DMS 273 treated with DMSO at 0.1 percent for 48 hours (cell line): ENCODE measurements around the gene FAM117A.
"Not testable (repeated sequence)": the region's sequence is repeated elsewhere in the genome, so short reads cannot be mapped to it uniquely, and the experiment has no call there.

ENCODE experiments used
- DNase-seq: peaks from one replicate; lab custom pipeline; 2025; lab: John Stamatoyannopoulos, UW

FAM117A gene

DNA sequence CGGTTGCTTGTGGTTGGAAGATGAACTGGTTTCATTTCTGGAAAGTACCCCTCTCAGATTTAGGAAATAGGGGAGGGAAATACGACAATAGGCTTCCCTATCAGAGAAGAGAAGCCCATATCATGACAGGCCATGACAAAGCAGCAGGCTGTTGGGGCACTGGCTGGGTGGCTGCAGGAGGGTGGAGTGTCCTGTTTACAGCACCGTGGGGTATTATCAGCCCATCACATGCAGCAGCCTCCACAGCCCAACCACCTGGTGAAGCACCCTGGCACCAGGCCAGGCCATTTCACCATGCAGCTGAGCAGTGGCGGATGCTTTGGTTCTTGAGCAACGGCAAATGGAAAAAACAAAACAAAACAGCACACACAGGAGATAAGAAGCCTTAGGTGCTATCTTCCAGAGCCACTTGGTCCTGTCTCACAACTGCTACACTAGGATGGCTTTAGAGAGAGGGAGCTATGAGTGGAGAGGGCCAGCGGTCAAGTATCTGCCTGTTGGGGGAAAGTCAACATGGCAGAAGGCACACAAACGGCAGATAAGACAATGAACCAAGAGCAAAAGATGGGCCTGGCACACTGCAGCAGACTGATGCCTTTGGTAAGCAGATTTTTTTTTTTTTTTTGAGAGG lies 24.2 kb downstream of the FAM117A start:
- no peak for DNase-seq

DNA sequence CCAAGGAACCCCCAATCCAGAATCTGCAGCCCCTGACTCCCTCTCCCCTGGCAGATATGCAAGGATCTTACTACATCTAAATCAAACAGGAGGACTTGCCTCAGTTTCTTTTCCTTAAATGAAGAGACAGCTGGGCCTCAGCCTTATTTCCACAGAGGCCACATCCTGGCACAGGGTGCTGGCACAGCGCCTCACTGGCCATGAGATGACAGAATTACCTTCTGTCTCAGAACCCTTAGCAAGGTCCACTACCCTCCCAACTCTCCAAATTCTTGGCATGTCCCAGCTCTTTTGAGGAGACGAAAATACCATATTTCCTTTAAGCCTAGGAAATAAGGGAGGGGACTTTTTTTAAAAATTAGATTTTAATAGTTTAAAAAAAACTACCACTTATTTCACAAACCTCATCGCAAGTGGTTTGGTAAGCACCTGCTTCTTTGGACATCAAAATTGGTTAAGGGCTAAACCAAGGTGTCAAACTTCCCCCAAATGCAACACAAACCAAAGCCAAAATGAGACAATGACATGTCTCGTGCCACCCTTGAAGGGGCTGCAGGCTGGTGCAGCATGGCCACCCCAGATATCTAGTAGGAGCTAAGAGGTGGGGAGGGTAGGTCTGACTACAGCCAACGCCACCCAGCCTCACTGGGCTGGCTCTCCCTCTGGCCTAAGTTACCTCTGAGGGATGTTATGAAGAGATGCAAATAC lies 25.3 kb downstream of the FAM117A start:
- no peak for DNase-seq

DNA sequence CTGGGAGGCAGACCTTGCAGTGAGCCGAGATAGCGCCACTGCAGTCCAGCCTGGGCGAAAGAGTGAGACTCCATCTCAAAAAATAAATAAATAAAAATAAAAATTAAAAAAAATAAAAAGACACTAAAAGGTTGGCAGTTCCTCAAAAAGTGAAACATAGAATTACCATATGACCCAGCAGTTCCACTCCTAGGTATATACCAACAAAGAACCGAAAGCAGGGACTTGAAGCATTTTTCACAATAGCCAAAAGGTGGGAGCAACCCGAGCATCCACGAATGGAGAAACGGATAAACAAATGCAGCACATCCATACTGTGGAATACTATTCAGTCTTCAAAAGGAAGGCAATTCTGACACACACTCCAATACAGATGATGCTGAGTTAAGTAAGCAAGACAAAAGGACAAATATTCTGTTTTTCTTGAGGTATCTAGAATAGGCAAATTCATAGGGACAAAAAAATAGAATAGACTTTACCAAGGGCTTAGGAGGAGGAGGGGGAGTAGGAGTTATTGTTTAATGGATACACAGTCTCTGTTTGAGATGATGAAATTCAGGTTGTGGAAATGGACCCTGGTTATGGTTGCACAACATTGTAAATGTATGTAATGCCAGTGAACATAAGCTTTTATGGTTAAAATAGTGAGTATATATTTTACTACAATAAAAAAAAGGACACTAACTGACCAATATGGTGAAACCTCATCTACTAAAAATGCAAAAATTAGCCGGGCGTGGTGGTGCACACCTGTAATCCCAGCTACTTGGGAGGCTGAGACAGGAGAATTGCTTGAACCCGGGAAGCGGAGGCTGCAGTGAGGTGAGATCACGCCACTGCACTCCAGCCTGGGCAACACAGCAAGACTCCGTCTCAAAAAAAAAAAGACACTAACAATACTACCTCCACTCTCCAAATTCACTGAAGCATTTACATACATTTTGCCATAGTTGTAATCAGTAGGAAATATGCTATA lies 29.1 kb downstream of the FAM117A start:
- DNase-seq: no peak

DNA sequence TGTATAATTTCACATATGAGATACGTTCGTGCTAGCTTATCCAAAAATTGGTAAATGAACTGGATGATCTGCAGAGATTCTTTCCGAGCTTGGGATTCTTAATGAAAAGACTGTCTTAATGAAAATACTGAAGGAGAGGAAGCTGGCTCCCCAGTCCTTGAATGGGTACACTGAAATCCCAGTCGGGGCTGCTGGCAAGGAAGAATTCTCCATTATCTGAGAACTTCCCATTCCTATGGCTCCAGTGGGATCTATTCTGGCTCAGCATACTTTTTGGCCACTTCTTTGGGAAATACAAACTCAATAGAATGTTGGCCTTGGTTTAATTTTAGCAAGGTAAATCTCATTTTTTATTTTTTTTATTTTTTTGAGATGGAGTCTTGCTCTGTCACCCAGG lies 32.5 kb downstream of the FAM117A start:
- no peak for DNase-seq

DNA sequence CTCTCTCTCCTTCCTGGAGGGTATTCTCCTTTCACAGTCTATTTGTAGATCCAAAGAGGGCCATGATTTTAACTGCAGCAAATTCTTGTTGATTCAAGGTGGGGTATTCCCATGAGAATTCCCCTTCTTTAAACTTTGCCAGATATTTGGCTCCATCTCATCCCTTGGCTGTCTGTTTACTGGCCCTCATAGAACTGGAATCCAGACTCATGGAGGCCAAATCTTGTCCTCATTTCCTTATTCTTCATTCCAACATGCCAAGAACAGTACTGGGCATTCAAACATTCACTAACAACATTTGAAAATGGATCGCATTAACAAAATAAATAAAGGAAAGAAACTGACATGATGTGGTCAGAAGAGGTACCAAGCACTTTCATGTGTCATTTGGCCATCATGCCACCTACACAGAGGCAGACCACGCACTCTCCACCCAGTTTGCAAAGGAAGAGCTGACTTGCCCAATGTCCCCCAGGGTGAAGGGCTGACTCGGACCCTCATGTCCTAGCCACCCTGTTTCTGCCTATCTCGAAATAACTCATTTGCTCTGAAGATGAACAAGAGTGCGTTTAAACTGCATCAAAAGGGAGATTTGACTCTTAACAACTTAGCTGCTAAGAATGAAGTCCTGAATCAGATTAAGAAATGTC lies 33.0 kb downstream of the FAM117A start:
- DNase-seq: no peak

DNA sequence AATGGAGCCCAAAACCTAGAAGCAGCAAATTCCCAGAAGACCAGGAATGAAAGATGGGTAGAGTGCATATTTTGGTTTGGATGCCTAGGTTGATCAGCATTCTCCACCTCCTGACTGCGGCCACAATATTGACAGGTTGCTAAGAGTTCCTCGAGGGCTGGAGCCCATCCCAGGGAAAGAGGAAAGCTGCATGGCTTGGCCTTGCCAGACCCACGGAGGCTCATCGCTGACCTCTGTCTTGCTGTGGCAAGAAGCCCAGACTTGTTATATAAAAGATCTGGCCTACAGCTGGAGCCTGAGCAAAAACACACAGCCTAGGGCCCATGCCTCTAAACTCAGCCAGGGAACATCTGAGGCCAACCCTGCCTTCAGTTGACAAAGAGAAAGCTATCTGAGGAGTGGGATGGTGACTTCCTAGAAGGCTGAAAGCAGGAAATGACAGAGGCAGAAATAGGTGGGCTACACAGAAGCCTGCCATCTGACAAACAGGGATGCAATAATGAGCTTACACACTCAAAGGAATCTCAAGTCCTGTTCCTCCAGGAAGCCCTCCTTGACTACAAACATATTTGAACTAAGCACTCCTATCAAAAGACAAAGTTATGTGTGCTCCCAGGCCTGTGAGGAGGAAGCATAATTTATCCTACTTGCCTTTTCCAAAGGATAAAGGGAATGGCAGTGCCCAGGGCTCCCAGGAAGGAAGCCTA lies 33.7 kb downstream of the FAM117A start:
- no peak for DNase-seq

DNA sequence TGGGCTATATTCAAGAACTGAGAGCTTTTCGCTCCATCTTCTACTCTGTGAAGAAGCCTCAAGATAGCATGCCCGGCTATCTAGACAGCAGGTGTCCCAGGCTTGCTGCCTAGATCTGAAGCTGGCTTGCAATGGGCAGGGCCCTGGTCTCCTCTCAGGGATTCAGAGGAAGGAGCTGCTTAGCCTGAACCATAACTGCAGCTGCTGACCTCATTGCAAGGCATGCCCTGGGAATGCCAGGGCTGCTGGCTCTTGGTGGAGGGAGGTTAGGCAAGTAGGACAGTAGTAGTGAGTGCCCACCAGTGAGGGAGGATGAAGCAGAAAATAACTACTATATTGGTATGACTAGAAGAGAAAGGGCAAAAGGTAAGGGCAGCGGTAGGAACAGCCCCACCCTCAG lies 34.9 kb downstream of the FAM117A start:
- no peak for DNase-seq

DNA sequence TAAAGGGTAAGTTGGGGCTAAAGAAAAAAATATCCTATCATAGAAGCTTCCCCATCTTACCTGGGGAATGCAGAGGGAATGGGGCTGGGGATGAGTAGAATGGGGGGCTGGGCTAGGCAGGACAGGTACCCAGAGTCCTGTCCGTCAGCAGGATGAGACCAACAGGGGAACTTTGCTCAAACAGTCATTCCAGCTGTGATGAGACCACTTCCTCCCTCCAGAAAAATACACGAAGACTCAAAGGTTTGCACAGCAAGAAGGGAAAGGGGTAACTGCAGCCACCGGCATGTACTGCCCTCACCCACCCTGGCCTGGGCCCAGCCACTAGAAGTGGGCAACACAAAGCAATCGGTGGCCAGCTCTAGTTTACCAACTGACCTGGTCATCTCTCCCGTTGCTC lies 35.5 kb downstream of the FAM117A start:
- DNase-seq: no peak

DNA sequence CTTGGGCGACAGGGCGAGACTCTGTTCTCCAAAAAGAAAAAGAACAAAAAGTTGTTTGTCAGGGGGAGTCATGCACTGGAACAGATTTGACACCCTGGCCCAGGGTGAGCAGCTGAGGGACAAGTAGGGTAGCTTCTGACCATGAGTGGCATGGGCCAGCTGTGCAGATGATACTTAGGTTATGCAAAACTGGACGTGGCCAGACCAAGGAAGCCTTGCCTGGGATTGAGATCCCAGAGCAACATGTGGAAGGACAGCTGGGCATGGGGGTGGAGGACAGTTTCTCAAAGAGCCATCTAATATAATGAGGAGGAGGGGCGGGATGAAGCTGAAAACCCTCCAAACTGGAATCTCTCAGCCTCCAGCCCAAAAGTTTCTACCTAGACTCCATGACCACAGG lies 36.6 kb downstream of the FAM117A start:
- no peak for DNase-seq

DNA sequence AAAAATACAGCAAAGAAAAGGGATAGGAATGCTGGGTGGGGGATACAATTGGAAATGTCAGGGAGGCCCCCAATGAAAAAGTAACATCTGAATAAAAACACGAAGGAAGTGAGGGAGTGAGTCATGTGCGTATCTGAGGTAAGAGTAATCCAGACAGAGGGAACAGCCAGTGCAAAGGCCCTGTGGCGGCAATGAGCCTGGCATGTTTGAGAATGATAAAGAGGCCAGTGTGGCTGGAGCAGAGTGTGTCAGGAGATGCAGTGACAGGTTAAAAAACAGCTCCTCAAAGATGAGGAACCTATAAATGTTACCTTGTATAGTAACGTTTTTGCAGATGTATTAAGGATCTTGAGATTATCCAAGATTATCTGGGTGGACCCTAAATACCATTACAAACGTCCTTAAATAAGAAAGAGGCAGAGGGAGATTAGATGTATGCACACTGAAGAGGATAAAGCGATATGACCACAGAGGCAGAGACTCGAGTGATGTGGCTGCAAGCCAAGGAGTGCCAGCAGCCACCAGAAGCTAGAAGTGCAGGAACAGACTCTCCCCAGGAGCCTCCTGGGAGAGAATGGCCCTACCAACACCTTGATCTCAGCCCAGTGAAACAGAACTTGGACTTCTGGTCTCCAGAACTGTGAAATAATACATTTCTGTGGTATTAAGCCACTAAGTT lies 38.3 kb downstream of the FAM117A start:
- no peak for DNase-seq

DNA sequence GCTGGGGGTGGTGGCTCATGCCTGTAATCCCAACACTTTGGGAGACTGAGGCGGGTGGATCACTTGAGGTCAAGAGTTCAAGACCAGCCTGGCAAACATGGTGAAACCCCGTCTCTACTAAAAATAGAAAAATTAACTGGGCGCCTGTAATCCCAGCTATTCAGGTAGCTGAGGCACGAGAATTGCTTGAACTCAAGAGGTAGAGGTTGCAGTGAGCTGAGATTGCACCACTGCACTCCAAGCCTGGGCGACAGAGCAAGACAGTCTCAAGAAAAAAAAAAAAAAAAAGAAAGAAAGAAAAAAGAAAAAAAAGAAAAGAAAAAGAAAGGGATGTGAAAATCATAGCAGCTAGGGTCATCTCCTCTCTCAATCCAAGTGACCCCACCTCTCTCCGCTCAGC lies 39.4 kb downstream of the FAM117A start:
- not testable (repeated sequence) for DNase-seq

DNA sequence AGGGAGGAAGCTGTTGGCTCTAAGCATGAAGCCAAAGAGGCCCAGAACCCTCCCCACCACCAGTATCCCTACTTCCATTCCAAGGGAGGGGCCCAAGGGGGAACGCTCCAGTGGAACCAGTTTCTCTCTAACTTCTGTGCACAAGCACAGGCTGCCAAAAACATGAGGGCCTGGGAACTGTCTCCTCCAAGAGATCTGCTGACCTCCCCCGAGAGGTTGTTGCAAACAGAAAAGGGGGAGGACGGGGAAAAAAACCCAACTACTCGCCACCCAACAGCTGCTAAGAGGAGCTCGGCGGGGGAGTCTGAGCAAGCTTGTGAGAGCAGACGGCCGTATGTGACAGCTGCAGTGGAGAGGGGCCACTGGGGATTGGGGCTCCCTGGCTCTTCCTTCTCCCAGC lies 40.5 kb downstream of the FAM117A start:
- peak; percentile 73 for DNase-seq

DNA sequence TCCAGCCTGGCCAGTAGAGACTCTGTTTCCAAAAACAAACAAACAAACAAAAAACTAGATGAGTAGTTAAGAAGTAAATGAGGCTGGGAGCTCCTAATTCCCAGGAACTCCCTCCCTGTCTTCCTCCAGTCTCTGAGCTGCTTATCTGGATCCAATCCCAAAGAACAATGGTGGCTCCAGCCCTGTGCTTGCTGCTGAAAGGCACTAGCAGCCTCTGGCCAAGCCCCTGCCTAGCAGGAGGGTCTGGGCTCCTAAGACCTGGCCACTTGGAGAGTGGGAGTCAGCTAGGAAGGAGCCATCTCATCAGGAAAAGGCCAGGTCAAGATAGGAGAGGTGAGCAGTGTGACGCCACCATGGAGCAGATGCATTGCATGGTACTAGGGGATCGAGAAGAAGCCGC lies 41.9 kb downstream of the FAM117A start:
- no peak for DNase-seq

DNA sequence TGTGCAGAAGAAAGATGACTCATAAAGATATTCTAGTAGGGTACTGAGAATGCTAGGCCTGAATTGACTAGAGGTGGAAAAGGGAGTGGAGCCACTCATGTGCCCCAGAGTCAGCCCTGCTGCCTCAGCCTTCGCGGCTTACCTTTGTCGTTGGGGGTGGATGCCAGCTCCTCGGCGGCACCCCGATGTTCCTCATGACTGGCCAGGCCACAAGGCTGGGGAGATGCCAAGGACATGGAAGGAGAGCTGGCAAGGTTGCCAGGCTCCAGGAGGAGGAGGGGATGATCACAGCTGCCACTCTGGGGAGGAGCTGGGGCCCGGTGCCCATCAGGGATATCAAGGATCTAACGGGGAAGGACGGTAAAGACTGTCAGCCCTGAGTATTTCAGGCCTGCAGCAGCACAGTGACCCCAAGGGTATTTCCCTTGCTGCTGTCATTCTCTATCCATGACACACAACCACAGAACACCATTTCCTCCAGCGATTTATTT lies 46.5 kb downstream of the FAM117A start:
- DNase-seq: no peak

DNA sequence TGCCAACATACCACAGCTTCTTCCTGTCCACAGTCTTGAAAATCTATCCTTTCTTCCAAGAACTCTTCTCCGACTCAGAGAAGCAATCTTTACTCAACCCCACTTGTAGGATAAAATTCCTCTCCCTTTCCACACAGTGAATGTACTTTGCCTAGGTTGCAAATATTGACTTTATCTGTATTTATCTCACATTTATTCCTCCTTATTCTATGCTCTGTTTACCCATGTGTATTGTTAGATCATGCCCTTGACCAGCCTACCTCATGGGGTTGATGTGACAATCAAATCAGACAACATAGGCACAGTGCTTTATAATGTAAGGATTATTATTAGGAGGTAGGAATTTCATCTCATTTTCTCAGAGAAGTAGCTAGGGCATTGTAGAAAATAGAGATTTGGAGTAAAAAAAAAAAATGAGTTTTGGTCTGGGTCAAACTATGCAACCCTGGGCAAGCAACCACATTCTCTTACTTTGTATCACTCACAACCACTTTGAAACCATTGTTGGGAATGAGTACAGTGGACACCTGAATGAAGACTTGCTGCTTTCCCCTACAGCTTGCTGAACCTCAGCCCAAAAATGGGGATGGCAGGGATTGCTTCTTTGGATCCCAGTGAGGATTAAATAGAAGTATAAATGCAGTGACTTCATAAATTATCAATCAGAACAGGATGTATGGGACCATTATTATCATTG lies 47.1 kb downstream of the FAM117A start:
- no peak for DNase-seq

DNA sequence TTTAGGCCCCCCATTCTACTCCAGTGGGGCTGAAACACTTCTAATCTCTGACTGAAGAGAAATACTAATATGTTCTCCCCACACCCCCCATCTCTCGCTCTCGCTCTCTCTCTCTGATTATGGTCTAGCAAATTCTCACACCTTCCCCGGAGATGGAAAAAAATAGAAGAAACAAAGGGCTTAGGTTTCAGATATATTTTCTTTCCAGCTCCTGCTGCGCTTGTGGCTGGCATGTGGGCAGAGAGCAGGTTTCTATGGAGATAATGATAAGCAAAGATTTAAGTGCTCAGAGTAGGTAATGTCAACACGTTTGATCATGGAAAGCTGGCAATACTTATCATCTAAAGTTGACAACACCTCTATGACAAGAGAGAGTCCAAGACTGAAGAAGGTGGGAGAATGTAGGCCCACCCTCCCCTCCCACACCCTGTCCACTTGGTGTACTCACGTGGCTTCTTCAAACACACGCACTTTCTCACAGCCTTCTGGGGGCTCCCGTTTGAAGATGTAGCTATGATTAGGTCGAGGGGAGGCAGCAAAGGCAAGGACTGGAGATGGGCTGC lies 48.1 kb downstream of the FAM117A start:
- no peak for DNase-seq

DNA sequence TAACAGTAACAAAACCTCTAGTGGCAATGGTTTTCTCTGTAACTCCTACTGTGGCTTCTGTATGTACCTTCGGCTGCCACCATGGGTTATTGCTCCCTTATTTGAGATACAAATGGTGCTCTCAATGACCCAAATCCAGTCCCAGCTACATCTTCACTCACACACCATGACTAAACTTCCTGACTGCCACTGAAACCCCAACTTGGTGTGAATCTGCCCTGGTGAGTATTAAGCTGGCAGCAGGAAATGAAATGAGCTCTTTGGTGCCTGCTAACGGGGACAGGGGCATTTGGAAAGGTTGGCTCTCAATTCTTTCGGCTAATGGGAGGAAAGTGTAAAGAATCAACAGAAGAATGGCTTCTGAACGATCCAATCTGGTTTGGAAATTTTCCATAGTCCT lies 48.7 kb downstream of the FAM117A start:
- DNase-seq: no peak

DNA sequence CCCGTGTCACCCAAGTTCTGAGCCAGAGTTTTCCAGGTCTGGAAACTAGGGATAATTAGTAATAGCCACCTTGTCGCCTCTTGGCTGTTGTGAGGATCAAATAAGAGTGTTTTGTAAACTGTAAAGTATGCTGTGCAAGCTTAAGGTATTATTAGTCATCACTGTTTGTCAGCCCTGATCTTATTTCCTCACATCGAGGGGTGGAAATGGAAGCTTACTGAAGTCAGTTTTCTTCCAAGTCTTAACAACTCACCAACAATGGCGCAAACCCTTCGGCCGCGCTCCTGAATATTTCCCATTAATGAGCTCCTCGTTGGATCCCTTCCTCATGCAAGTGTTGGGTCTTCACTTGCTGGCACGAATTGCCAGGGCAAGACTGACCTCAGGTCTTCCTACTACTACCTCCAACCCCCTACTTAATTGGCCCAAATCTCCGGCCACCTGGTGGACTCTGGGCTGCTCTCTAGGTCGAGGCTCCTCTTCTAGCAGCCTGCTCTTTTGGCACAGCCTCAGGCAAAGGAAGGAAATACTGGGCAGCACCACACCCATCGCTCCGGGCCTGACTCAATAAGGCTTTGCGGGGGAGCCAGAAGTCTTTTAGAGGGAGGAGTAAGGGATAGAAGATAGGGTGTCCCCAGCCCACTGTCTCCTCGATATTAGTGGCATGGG lies 55.3 kb downstream of the FAM117A start:
- DNase-seq: no peak
